IMR-90 (cell line): Measurements from ENCODE around the gene CDNF. TPM values are rescaled to one million over a fixed set of nuclear protein-coding genes. Genes with fewer than 3 reads are reported as not detected.

Experiments used
- ATAC-seq: fragments of 200-7000 bp; cut with Tn5 transposase; 2 replicates; pipeline ENCODE4 v1.9.1; 2020; ENCODE audit warnings: low read depth, mild to moderate bottlenecking, moderate library complexity
- BruUV-seq: library from RNA; stranded (reverse); fragments of 400-500 nt; replicated peaks from 2 replicates; lab custom pipeline; 2021; lab: Mats Ljungman, UMichigan
- CTCF ChIA-PET: fragments of 300-600 bp; formaldehyde crosslinking; extraction: SDS; loops from one replicate; lab custom pipeline; 2021; ENCODE audit warnings: antibody characterized with exemption; lab: Yijun Ruan, JAX
- POLR2A ChIA-PET: fragments of 300-600 bp; sonication (Branson Sonifier 250); formaldehyde crosslinking; loops from one replicate; lab custom pipeline; 2022; ENCODE audit warnings: antibody characterized with exemption; ENCODE audit not compliant: unreplicated experiment; lab: Charles Lee
- DNase-seq: peaks from one replicate; pipeline ENCODE4 v3.0.0; 2013
- H2AFZ ChIP-seq: replicated peaks from 2 replicates; pipeline ENCODE3; 2013; ENCODE audit warnings: low read length, mild to moderate bottlenecking; ENCODE audit not compliant: poor library complexity
- H2AK5ac ChIP-seq: 2 replicates; pipeline ENCODE4 v1.6.1; 2013; ENCODE audit warnings: low read depth, low read length, inconsistent platforms
- H2AK9ac ChIP-seq: replicated peaks from 2 replicates; pipeline ENCODE3; 2013; ENCODE audit warnings: mild to moderate bottlenecking, low read depth, low read length, moderate library complexity; ENCODE audit not compliant: poor library complexity
- H2BK120ac ChIP-seq: 2 replicates; pipeline ENCODE4 v1.6.1; 2013; ENCODE audit warnings: low read depth, low read length, inconsistent platforms
- H2BK15ac ChIP-seq: 3 replicates; pipeline ENCODE4 v1.6.1; 2013; ENCODE audit warnings: low read depth, low read length, inconsistent platforms
- H2BK20ac ChIP-seq: 2 replicates; pipeline ENCODE4 v1.6.1; 2013; ENCODE audit warnings: low read depth, mild to moderate bottlenecking, inconsistent platforms, low read length, moderate library complexity
- H2BK5ac ChIP-seq: 2 replicates; pipeline ENCODE4 v1.6.1; 2013; ENCODE audit warnings: mild to moderate bottlenecking, low read depth, low read length, inconsistent platforms; ENCODE audit not compliant: poor library complexity, severe bottlenecking
- H3K14ac ChIP-seq: replicated peaks from 2 replicates; pipeline ENCODE4 v1.6.1; 2013; ENCODE audit warnings: low read depth, low read length, inconsistent platforms
- H3K18ac ChIP-seq: 2 replicates; pipeline ENCODE4 v1.6.1; 2013; ENCODE audit warnings: low read depth, low read length, control low read depth
- H3K23ac ChIP-seq: 2 replicates; pipeline ENCODE4 v1.6.1; 2013; ENCODE audit warnings: low read depth, low read length, inconsistent platforms
- H3K27ac ChIP-seq: 2 replicates; pipeline ENCODE4 v1.5.1; 2013; ENCODE audit warnings: mild to moderate bottlenecking, control low read depth, low read length; ENCODE audit not compliant: insufficient read depth
- H3K27me3 ChIP-seq: 2 replicates; pipeline ENCODE4 v1.6.1; 2013; ENCODE audit warnings: low read length; ENCODE audit not compliant: control insufficient read depth, insufficient read depth
- H3K36me3 ChIP-seq: 2 replicates; pipeline ENCODE4 v1.6.1; 2013; ENCODE audit warnings: low read length, mixed read lengths; ENCODE audit not compliant: control insufficient read depth, insufficient read depth
- H3K4ac ChIP-seq: 2 replicates; pipeline ENCODE4 v1.6.1; 2013; ENCODE audit warnings: low read depth, low read length, inconsistent platforms
- H3K4me1 ChIP-seq: 2 replicates; pipeline ENCODE4 v1.6.1; 2013; ENCODE audit warnings: low read length, mixed read lengths; ENCODE audit not compliant: control insufficient read depth, insufficient read depth
- H3K4me2 ChIP-seq: 2 replicates; pipeline ENCODE4 v1.6.1; 2013; ENCODE audit warnings: low read depth, mild to moderate bottlenecking, control low read depth, low read length, moderate library complexity
- H3K4me3 ChIP-seq: 2 replicates; pipeline ENCODE4 v1.5.1; 2013; ENCODE audit warnings: low read depth, mild to moderate bottlenecking, control low read depth, low read length, moderate library complexity; ENCODE audit not compliant: insufficient read depth
- H3K56ac ChIP-seq: 2 replicates; pipeline ENCODE4 v1.6.1; 2013; ENCODE audit warnings: low read length, inconsistent platforms; ENCODE audit not compliant: insufficient read depth; ENCODE audit errors: extremely low read depth
- H3K79me1 ChIP-seq, 2 experiments: 2 replicates each; pipeline ENCODE4 v1.6.1; 2013; ENCODE audit warnings: low read length in 2 of 2, inconsistent platforms in 1 of 2, low read depth in 1 of 2
- H3K9ac ChIP-seq: 2 replicates; pipeline ENCODE4 v1.6.1; 2013; ENCODE audit warnings: low read depth, low read length, control low read depth
- H3K9me1 ChIP-seq: 2 replicates; pipeline ENCODE4 v1.6.1; 2013; ENCODE audit warnings: low read length, inconsistent platforms; ENCODE audit not compliant: insufficient read depth
- H3K9me3 ChIP-seq: 2 replicates; pipeline ENCODE4 v1.6.1; 2013; ENCODE audit warnings: low read length; ENCODE audit not compliant: control insufficient read depth, insufficient read depth
- H4K20me1 ChIP-seq: 2 replicates; pipeline ENCODE4 v1.6.1; 2013; ENCODE audit warnings: low read length, inconsistent platforms; ENCODE audit not compliant: insufficient read depth
- H4K5ac ChIP-seq: 2 replicates; pipeline ENCODE4 v1.6.1; 2013; ENCODE audit warnings: mild to moderate bottlenecking, low read depth, low read length, control low read depth
- H4K8ac ChIP-seq, 2 experiments: 2 replicates each; pipeline ENCODE4 v1.6.1; 2013; ENCODE audit warnings: low read depth in 2 of 2, low read length in 2 of 2, control low read depth in 1 of 2, inconsistent platforms in 1 of 2
- H4K91ac ChIP-seq: 2 replicates; pipeline ENCODE4 v1.6.1; 2013; ENCODE audit warnings: low read depth, low read length, inconsistent platforms; ENCODE audit not compliant: insufficient read depth
- CEBPB ChIP-seq: IDR thresholded peaks from 2 replicates; pipeline ENCODE4 v1.6.1; 2012; ENCODE audit warnings: low read depth, low read length, improper control_type of control experiment
- MAZ ChIP-seq: IDR thresholded peaks from 2 replicates; pipeline ENCODE4 v1.6.1; 2012; ENCODE audit warnings: low read depth, mild to moderate bottlenecking, low read length, improper control_type of control experiment, moderate library complexity, borderline replicate concordance
- SMC3 ChIP-seq: fragments of 150-350 bp; IDR thresholded peaks from 2 replicates; pipeline ENCODE4 v1.6.1; 2016; ENCODE audit warnings: low read depth, mild to moderate bottlenecking, antibody characterized with exemption, low read length, moderate library complexity
- WGBS, 2 experiments: methylation state at CpG; one replicate each; pipeline versions ENCODE4 v1.1.5 to v1.1.7; 2013; ENCODE audit warnings: missing lambda C conversion rate in 2 of 2; ENCODE audit not compliant: insufficient read length in 1 of 2; ENCODE audit errors: extremely low coverage in 2 of 2; 5-methylcytosine and 5-hydroxymethylcytosine counted together
- dilution Hi-C: fragments of 300-500 bp; cut with HindIII; formaldehyde crosslinking; loops from one replicate; pipeline ENCODE4 v1.14.3; 2018; ENCODE audit warnings: low sequenced_read_pairs; ENCODE audit not compliant: unreplicated experiment
- in situ Hi-C: fragments of 300-500 bp; cut with MboI; formaldehyde crosslinking; loops from 3 replicates; pipeline ENCODE4 v1.14.3; 2019; ENCODE audit warnings: low sequenced_read_pairs, inconsistent platforms, mixed read lengths
- intact Hi-C: fragments of 100-400 bp; cut with micrococcal nuclease; formaldehyde crosslinking; loops from 2 replicates; pipeline ENCODE4 v1.10.0; 2022
- polyA plus RNA-seq, 3 experiments: library from polyadenylated mRNA; depleted of rRNA; stranded (reverse); fragments of >200 nt; gene quantifications; 2 replicates each; pipeline ENCODE4 v1.2.3, GENCODE V29; 2012; ENCODE audit warnings: low replicate concordance in 1 of 3
- total RNA-seq: library from RNA; depleted of rRNA; stranded (reverse); fragments of >200 nt; gene quantifications from 2 replicates; pipeline ENCODE4 v1.2.3, GENCODE V29; 2012

CDNF gene
- total and polyA plus RNA-seq, 2 of the 4 experiments (the other 2 are of a cell fraction), result 0.72 to 1.3 TPM

GRCh38 chr10:14855453-14855852, 17.6 kb upstream of the CDNF start:
- H3K9me1 ChIP-seq, result peaks cover 2% of the 10 kb centered on the region; the same call in 1 of the 2 replicates
- H2BK20ac ChIP-seq, result no peak overlapping the region
- dilution Hi-C loops, result no loop called here
- peaks cover 8% of the 10 kb centered on the region for H3K36me3 ChIP-seq
- H4K8ac ChIP-seq, result no peak overlapping the region
- no peak overlapping the region for H4K91ac ChIP-seq
- ATAC-seq (no peak), DNase-seq (no peak)
- H3K18ac ChIP-seq, result no peak overlapping the region
- ChIA-PET POLR2A (no interaction called here), CTCF (no interaction called here)
- in situ Hi-C loops, result no loop called here
- H3K4me1 ChIP-seq, result no peaks in the 10 kb centered on the region
- no peak overlapping the region for H2AK9ac ChIP-seq
- H3K4me2 ChIP-seq, result no peak overlapping the region
- H3K14ac ChIP-seq, result no peak overlapping the region
- no peak overlapping the region for H3K27ac ChIP-seq
- no peak overlapping the region for H3K23ac ChIP-seq
- BruUV-seq, result no TSS peak
- H3K27me3 ChIP-seq, result no peaks in the 10 kb centered on the region
- H2BK5ac ChIP-seq, result no peak overlapping the region
- H4K5ac ChIP-seq, result no peak overlapping the region
- no peaks in the 10 kb centered on the region; a peak in 1 of 4 replicates for H3K79me1 ChIP-seq
- no peak overlapping the region for H2AFZ ChIP-seq
- H2AK5ac ChIP-seq, result no peak overlapping the region
- intact Hi-C loops, result no loop called here
- H3K56ac ChIP-seq, result no peak overlapping the region
- no peak overlapping the region for H2BK120ac ChIP-seq
- no peak overlapping the region for H3K4me3 ChIP-seq
- WGBS, 2 experiments, result no CpG with 5 or more reads among the region's 1 CpG
- no peaks in the 10 kb centered on the region for H3K9me3 ChIP-seq
- no peak overlapping the region for H3K4ac ChIP-seq
- no peak overlapping the region for H3K9ac ChIP-seq
- H4K20me1 ChIP-seq, result no peaks in the 10 kb centered on the region
- no peak for TF ChIP-seq SMC3
- TF ChIP-seq CEBPB, result peak; percentile 55; the same call in 1 of the 2 replicates
- TF ChIP-seq MAZ, result no peak
- no peak overlapping the region for H2BK15ac ChIP-seq
